ENCODE measurements around the gene PPP1R2C.

The PPP1R2C gene

DNA sequence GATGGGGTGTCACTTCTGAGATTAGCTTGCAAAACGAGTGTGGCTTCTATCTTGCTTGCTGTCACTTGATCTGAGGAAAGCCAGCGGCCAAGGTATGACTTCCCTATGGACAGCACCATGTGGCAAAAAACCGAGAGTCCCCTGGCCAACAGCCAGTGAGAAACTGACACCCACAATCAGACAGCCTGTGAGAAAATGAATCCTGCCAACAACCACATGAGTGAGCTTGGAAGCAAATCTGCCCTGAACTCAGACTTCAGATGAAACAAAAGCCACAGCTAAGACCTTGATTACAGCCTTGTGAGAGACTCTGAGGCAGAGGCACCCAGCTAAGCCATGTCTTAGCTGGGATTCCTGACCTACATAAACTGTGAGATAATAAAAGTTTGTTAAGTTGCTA lies 45.5 kb downstream of the PPP1R2C start:
- no peak for TF ChIP-seq POLR2A (IDR thresholded peaks at IDR 0.05; ENCODE audit: low read depth, low read length)
- FAIRE-seq (no peak), DNase-seq (ENCODE audit: insufficient read length, low spot score) (no peak)
